WTC11 (cell line): ENCODE measurements around the gene E2F2. TPM values are rescaled to one million over a fixed set of nuclear protein-coding genes. Genes with fewer than 3 reads are reported as not detected.

ENCODE experiments used
- ATF1 ChIP-seq: sonication (generic); formaldehyde crosslinking; IDR thresholded peaks from 2 replicates; pipeline ENCODE4 v1.8.1; 2023; ENCODE audit warnings: mild to moderate bottlenecking, moderate library complexity, missing genetic modification reagents
- E2F4 ChIP-seq: sonication (generic); formaldehyde crosslinking; IDR thresholded peaks from 2 replicates; pipeline ENCODE4 v1.8.1; 2022; ENCODE audit warnings: low read depth, mild to moderate bottlenecking, moderate library complexity, missing genetic modification reagents, borderline replicate concordance
- EMX1 ChIP-seq: fragments of 250-450 bp; sonication (Bioruptor Pico); IDR thresholded peaks from 2 replicates; pipeline ENCODE4 v1.8.0; 2021; ENCODE audit warnings: mild to moderate bottlenecking
- FOXJ3 ChIP-seq: sonication (generic); formaldehyde crosslinking; IDR thresholded peaks from 2 replicates; pipeline ENCODE4 v1.9.0; 2021; ENCODE audit warnings: missing genetic modification reagents, mild to moderate bottlenecking, borderline replicate concordance
- IRF1 ChIP-seq: sonication (generic); formaldehyde crosslinking; IDR thresholded peaks from 2 replicates; pipeline ENCODE4 v1.8.0; 2023; ENCODE audit warnings: missing genetic modification reagents
- JUN ChIP-seq: sonication (generic); formaldehyde crosslinking; IDR thresholded peaks from 2 replicates; pipeline ENCODE4 v1.8.0; 2023; ENCODE audit warnings: mild to moderate bottlenecking, missing genetic modification reagents
- KAT7 ChIP-seq: sonication (generic); formaldehyde crosslinking; IDR thresholded peaks from 2 replicates; pipeline ENCODE4 v1.8.1; 2023; ENCODE audit warnings: missing genetic modification reagents, mild to moderate bottlenecking, borderline replicate concordance
- MXD4 ChIP-seq: fragments of 250-450 bp; sonication (Bioruptor Pico); IDR thresholded peaks from 2 replicates; pipeline ENCODE4 v1.8.0; 2021; ENCODE audit warnings: mild to moderate bottlenecking, moderate library complexity, borderline replicate concordance
- MYBL2 ChIP-seq: sonication (generic); formaldehyde crosslinking; IDR thresholded peaks from 2 replicates; pipeline ENCODE4 v1.8.1; 2023; ENCODE audit warnings: mild to moderate bottlenecking, moderate library complexity, missing genetic modification reagents
- NFATC4 ChIP-seq: fragments of 250-450 bp; sonication (Bioruptor Pico); IDR thresholded peaks from 2 replicates; pipeline ENCODE4 v1.9.0; 2021; ENCODE audit warnings: mild to moderate bottlenecking
- PRRX2 ChIP-seq: fragments of 250-450 bp; sonication (Bioruptor Pico); IDR thresholded peaks from 2 replicates; pipeline ENCODE4 v1.8.0; 2021; ENCODE audit warnings: mild to moderate bottlenecking
- RORB ChIP-seq: fragments of 250-450 bp; sonication (Bioruptor Pico); IDR thresholded peaks from 2 replicates; pipeline ENCODE4 v1.9.0; 2021; ENCODE audit warnings: mild to moderate bottlenecking
- SP1 ChIP-seq: sonication (generic); formaldehyde crosslinking; conservative IDR thresholded peaks from 2 replicates; pipeline ENCODE4 v1.8.1; 2022; ENCODE audit warnings: missing genetic modification reagents
- STAT6 ChIP-seq: sonication (generic); formaldehyde crosslinking; conservative IDR thresholded peaks from 2 replicates; pipeline ENCODE4 v1.8.1; 2023; ENCODE audit warnings: mild to moderate bottlenecking, low read depth, missing genetic modification reagents, moderate library complexity
- TEAD4 ChIP-seq: sonication (generic); formaldehyde crosslinking; IDR thresholded peaks from 2 replicates; pipeline ENCODE4 v1.8.0; 2022; ENCODE audit warnings: mild to moderate bottlenecking, missing genetic modification reagents
- ZBTB21 ChIP-seq: sonication (generic); formaldehyde crosslinking; IDR thresholded peaks from 2 replicates; pipeline ENCODE4 v1.8.1; 2023; ENCODE audit warnings: mild to moderate bottlenecking, missing genetic modification reagents, borderline replicate concordance
- ZNF232 ChIP-seq: sonication (generic); formaldehyde crosslinking; IDR thresholded peaks from 2 replicates; pipeline ENCODE4 v1.8.0; 2022; ENCODE audit warnings: mild to moderate bottlenecking, missing genetic modification reagents
- ZNF317 ChIP-seq: sonication (generic); formaldehyde crosslinking; IDR thresholded peaks from 2 replicates; pipeline ENCODE4 v1.8.1; 2023; ENCODE audit warnings: low read depth, mild to moderate bottlenecking, moderate library complexity, missing genetic modification reagents, borderline replicate concordance
- ZNF396 ChIP-seq: fragments of 250-450 bp; sonication (Bioruptor Pico); IDR thresholded peaks from 2 replicates; pipeline ENCODE4 v1.8.0; 2021; ENCODE audit warnings: mild to moderate bottlenecking, moderate library complexity, borderline replicate concordance
- ZNF416 ChIP-seq: fragments of 250-450 bp; sonication (Bioruptor Pico); IDR thresholded peaks from 2 replicates; pipeline ENCODE4 v1.9.0; 2021; ENCODE audit warnings: mild to moderate bottlenecking, inconsistent platforms
- ZNF425 ChIP-seq: fragments of 250-450 bp; sonication (Bioruptor Pico); conservative IDR thresholded peaks from 2 replicates; pipeline ENCODE4 v1.9.0; 2021; ENCODE audit warnings: mild to moderate bottlenecking
- total RNA-seq: library from RNA; stranded (reverse); gene quantifications from 3 replicates; pipeline ENCODE4 v1.2.3, GENCODE V29; 2021
- TF ChIP-seq, protein P1 (sequence below): sonication (generic); formaldehyde crosslinking; IDR thresholded peaks from 2 replicates; pipeline ENCODE4 v1.8.0; 2022; ENCODE audit warnings: missing genetic modification reagents
- TF ChIP-seq, protein P2 (sequence below): sonication (generic); formaldehyde crosslinking; IDR thresholded peaks from 2 replicates; pipeline ENCODE4 v1.8.1; 2023; ENCODE audit warnings: mild to moderate bottlenecking, missing genetic modification reagents

Gene E2F2
- total RNA-seq, 1 experiment from 2014 or later = 5.6 TPM

- TF ChIP-seq MYBL2 (CRISPR knock-in tag) = no peak
- TF ChIP-seq PRRX2 = peak; percentile 38
- TF ChIP-seq E2F4 (CRISPR knock-in tag) = no peak
- TF ChIP-seq IRF1 = no peak
- TF ChIP-seq ZNF317 (CRISPR knock-in tag) = no peak
- no peak for TF ChIP-seq TEAD4
- no peak for TF ChIP-seq ATF1 (CRISPR knock-in tag)
- peak; percentile 20; the same call in 1 of the 2 replicates for TF ChIP-seq SP1 (CRISPR knock-in tag)
- no peak for TF ChIP-seq KAT7 (CRISPR knock-in tag)
- TF ChIP-seq ZNF232 (CRISPR knock-in tag) = 0 out of 2 replicates have a peak, but pooled peaks have one; percentile 3
- TF ChIP-seq, protein P1, sequence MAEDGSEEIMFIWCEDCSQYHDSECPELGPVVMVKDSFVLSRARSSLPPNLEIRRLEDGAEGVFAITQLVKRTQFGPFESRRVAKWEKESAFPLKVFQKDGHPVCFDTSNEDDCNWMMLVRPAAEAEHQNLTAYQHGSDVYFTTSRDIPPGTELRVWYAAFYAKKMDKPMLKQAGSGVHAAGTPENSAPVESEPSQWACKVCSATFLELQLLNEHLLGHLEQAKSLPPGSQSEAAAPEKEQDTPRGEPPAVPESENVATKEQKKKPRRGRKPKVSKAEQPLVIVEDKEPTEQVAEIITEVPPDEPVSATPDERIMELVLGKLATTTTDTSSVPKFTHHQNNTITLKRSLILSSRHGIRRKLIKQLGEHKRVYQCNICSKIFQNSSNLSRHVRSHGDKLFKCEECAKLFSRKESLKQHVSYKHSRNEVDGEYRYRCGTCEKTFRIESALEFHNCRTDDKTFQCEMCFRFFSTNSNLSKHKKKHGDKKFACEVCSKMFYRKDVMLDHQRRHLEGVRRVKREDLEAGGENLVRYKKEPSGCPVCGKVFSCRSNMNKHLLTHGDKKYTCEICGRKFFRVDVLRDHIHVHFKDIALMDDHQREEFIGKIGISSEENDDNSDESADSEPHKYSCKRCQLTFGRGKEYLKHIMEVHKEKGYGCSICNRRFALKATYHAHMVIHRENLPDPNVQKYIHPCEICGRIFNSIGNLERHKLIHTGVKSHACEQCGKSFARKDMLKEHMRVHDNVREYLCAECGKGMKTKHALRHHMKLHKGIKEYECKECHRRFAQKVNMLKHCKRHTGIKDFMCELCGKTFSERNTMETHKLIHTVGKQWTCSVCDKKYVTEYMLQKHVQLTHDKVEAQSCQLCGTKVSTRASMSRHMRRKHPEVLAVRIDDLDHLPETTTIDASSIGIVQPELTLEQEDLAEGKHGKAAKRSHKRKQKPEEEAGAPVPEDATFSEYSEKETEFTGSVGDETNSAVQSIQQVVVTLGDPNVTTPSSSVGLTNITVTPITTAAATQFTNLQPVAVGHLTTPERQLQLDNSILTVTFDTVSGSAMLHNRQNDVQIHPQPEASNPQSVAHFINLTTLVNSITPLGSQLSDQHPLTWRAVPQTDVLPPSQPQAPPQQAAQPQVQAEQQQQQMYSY (CRISPR knock-in tag) = no peak
- no peak for TF ChIP-seq RORB
- no peak for TF ChIP-seq JUN (CRISPR knock-in tag)
- TF ChIP-seq, protein P2, sequence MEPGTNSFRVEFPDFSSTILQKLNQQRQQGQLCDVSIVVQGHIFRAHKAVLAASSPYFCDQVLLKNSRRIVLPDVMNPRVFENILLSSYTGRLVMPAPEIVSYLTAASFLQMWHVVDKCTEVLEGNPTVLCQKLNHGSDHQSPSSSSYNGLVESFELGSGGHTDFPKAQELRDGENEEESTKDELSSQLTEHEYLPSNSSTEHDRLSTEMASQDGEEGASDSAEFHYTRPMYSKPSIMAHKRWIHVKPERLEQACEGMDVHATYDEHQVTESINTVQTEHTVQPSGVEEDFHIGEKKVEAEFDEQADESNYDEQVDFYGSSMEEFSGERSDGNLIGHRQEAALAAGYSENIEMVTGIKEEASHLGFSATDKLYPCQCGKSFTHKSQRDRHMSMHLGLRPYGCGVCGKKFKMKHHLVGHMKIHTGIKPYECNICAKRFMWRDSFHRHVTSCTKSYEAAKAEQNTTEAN = 0 out of 2 replicates have a peak, but pooled peaks have one; percentile 38
- no peak for TF ChIP-seq FOXJ3 (CRISPR knock-in tag)
- TF ChIP-seq ZNF416 (CRISPR knock-in tag) = peak; percentile 58; the same call in 1 of the 2 replicates
- TF ChIP-seq ZNF425 (CRISPR knock-in tag) = peak; percentile 62
- no peak for TF ChIP-seq STAT6 (CRISPR knock-in tag)
- peak; percentile 92 for TF ChIP-seq NFATC4 (CRISPR knock-in tag)
- TF ChIP-seq ZBTB21 (CRISPR knock-in tag) = no peak
- TF ChIP-seq MXD4 (CRISPR knock-in tag) = no peak
- TF ChIP-seq EMX1 = peak; percentile 95
- no peak for TF ChIP-seq ZNF396 (CRISPR knock-in tag)
These were observed 25.8 kb upstream of the E2F2 start (continued) for GRCh38 chr1:23556635-23557470.
